NCI-H2196 treated with DMSO at 0.1 percent for 48 hours (cell line): ENCODE measurements around the gene ANKS3.
A peak's percentile ranks its signal among the peaks of the same experiment; 100 is the strongest.

Experiments used
- DNase-seq: peaks from one replicate; lab custom pipeline; 2025; ENCODE audit not compliant: unreplicated experiment; lab: John Stamatoyannopoulos, UW

Gene ANKS3

DNA sequence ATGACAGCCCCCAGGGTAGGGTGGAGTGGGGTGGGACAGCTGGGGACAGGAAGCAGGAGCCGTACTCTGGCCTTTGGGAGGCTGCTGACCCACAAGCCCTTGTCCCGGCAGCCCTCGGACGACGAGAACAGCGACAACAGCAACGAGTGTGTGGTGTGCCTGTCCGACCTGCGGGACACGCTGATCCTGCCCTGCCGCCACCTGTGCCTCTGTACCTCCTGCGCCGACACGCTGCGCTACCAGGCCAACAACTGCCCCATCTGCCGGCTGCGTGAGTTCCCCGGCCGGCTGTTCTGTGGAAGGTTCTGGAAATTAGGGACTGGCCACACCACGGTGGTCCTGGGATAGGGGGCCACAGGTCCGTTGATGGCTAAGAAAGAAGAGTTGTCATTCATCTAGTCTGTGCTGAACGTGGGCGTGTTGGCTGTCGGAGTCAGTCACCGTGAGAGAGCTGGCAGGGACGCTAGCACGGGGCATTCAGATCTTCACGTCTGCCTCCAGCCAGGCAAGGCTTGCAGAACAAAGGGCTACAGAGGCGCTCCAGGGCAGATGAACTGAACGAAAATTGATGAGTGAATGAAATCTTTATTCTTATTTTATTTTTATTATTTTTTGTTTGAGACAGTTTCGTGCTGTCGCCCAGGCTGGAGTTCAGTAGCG, 60.6 kb downstream of the ANKS3 start:
- no peak for DNase-seq

DNA sequence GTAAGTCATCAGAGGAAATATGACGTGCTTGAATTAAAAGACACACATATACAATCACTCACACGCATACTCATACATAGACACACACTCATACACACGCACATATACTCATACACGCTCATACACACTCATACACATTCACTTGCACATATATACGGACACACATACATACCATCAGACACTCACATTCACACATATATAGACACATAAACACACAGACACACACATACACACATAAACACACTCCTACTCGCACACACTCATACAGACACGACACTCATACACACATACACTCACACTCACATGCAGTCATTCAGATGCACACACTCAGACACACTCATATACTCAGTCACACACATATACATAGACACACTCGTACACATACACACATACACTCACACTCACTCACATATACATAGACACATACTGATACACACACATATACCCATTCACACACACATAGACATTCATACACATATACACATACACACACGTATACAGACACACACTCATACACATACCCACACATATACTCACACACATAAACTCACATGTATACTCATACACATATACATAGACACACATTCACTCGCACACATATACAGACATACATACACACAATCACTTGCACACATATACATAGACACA, 65.6 kb downstream of the ANKS3 start:
- no peak for DNase-seq

DNA sequence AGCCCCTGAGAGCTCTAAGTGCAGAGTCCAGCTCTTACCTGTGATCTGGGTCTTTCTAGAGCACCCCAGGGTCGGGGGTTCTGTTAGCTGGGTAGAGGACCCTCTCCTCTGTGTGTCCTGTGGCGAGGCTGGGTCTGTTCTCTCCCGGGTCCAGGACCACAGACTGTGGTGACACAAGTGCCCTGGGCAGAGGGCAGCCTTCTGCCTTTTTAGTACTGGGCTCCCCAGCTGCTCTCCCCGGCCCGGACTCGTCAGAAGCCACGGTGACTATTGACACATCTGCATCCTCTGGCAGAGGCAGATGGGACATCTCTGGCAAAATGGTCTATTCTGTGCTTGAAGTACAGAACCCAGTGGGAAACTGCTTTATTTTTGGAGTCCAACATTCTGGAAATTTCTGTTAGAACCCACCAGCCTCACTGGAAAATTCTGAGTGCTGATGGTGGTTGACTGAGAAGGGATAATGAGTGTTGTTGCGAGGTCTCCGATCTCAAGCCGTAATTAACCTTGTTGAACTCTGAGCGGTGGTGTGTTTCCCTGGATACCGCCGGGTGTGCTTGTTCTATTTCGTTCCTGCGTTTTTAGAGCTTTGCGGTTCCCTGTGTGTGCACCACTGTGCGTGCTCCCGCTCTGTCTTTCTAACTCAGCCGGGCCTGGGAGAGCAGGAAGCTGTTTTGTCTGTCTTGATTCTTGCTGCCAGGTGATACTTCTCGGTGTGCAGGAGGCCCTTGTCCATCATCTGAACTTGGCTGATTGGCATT, 66.7 kb downstream of the ANKS3 start:
- no peak for DNase-seq

DNA sequence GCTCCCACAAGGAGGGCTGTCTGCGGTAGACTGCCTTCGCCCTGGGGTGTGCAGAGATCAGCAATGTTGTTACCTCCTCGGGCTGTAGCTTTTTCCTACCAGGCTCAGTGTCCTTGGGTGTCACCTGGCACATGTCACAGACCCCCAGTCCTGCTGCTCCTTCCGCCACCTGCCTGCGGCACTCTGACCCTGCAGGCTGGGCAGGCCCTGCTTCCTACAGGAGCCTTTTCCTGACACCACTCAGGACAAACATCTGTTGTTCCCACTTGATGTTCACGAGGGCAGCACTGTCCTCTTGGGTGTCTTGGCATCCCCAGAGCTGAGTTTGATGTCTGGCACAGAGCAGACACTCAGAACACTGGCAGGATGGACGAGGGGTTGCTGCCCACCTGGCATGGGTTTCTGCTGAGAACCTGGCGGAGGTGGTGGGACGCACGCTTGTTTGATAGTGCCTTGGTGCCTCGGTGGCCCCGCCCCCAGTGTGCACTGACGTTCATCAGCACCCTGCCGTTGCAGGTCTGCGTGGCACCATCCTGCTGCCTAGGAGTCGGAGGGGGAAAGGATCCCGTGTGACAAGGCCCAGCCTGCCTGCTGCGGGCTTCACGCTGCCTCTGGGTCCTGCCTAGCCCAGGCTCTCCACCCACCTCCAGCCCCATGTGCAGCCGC, 67.4 kb downstream of the ANKS3 start:
- DNase-seq, result no peak

DNA sequence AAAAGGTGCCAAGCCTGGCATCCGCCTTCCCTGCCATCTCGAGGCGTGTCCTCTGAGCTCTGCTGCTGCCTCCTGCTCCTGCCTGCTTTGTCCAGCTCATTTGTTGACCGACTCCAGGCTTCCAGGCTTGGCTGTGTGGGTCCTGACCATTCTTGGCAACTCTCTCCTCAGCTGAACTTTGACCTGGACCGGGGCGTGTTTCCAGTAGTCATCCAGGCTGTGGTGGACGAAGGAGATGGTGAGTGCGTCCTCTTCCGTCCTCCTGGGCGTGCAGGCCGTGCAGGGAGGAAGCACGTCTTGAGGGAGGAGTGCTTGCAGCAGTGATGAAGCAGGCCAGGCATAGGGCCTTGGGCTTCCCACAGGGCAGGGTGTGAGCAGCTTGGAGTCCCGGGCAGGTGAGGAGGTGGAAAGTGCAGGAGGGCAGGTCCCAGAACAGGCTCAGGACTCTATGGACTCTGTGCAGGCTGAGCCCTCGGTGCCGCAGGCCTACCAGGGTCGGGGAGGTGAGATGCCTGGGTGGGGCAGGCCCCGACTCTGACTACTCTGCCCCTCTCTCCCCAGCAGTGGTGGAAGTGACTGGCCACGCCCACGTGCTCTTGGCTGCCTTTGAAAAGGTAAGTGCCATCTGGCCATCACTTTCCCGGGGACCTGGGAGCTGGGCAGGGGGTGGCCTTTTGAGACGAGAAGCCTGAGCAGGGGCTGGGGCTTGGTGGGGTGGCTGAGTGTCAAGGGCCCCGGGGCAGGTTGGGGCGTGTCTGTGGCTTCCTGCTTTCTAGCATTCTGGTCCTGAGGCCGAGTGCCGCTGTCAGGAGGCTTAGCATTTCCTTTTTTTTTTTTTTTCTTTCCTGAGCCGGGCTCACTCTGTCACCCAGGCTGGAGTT, 69.3 kb downstream of the ANKS3 start:
- no peak for DNase-seq

DNA sequence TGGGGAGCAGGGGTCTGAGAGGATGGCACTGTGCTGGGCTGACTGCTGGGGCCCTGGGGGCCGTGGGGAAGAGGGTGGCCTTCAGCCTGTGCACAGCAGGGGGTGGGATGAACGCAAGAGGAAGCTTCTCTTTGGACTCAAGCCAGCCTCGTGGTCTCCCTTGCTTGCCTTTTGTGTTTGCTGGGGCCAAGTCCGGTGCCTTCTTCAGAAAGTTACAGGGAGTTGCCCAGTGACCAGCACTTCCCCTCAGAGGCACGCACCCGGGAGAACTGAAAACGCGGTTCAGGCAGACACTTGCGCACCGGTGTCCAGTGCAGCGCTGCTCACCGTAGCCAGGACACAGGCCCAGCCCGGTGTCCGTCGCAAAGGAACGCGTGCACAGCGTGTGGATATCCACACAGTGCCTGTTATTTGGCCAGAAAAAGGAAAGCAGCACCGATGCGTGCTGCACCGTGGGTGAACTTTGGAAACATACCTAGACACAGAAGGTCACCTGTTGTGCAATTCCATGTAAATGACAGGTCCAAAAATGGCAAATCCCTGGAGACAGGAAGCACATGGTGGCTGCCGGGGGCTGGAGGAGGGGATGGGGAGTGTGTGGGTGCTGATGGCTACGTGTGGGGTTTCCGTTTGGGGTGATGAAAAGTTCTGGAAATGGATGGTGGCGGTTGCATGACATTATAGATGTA, 70.2 kb downstream of the ANKS3 start:
- DNase-seq, result no peak

DNA sequence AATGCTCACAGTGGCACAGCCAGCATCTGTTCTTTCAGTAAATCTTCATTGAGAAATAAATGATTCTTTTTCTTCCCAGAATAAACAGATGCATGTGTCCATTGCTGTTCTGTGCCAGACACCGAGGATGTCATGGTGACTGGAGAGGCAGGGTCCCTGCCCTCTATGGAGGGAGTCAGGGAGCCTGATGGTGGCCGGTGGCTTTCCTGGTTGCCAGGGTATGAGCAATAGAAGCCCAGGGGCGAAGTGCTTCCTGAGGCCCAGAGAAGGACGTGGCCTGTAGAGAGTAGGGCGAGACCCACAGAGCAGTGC, 70.7 kb downstream of the ANKS3 start:
- DNase-seq, result no peak

DNA sequence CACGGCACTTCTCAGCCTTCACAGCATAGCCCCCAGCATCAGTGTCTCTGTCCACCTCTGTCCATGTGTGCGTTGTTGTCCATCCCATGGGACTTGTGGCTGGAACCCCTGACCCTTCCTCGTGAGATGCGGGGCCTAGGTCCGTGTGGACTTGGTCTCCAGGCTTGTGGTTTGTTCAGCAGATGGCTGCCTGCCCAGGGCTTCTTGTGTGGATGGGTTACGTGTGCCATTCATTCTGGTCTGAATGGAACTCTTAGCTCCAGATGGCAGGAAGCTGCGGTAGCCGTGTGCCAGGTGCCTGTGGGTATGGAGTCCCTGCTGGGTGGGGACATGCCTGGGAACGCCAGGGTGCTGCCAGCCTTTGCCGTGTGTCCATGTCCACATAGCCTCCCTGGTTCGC, 72.4 kb downstream of the ANKS3 start:
- DNase-seq, result peak; percentile 83

DNA sequence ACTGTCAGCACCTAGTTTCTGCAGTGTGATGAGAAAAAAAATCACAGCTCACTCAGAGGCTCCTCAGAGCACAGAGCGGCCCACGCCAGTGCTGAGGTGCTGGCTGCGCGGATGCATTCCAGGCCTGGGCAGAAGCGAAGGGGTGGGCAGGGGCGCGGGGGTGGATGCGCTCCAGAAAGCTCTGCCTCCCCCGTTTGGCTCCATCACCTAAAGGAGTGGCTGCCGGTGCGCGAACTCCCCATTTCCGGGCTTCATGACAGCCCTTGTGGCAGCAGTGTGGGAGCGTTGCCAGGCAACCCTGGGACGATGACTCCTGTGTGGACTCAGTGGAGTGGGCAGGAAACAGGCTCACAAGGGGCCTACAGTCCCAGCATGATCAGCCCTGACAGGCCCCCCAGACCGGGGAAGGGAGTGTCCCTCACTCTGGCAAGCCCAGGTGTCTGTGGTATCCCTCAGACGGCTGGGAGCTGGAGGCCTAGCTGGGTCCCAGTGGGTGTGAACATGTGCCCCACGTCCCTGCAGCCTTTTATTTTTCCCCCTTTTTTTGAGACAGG, 73.5 kb downstream of the ANKS3 start:
- DNase-seq, result peak; percentile 28

DNA sequence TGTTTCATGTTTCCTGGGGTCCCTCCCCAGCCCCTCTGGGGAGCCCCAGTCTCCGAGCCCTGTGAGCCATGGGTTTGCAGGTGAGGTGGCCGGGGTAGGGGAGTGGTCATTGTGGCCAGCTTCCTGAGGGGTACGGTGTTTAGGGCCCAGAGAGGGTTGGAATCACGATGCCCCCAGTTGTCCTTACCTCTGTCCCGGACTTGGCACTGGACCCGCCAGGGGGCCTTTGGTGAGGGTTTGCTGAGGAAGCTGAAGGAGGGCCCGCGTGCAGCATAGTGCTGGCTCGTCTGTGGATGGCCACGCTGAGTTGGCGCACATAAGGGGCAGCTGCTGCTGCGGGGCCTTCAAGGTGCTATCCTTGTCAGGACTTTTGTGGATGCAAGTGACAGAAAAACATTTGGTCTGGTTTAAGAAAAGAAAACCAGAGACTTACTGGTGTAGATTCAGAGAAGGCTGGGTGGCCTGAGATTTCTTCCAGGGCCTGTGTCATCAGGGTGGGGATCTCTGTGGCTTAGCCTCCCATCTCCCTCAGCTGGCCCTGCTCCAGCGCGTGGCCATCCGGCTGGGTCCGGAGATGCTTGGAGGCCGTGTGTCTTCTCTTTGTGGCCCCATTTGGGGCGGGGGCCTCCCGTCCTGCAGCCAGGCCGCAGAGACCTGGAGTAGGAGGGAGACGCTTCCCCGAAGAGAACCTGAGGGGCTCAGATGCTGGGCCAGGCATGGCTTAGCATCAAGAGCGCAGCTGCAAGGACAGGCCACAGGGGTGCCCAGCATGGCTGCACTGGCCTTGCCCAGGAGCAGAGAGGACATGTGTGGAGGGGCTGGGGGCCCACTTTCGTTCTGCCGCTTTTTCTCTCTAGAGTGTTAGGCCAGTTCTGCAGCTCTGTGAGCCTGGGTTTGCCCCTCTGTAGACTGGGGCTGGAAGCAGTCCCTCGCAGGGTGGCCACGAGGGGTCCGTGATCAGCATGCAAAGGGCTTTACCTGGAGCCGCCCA, 74.4 kb downstream of the ANKS3 start:
- no peak for DNase-seq

DNA sequence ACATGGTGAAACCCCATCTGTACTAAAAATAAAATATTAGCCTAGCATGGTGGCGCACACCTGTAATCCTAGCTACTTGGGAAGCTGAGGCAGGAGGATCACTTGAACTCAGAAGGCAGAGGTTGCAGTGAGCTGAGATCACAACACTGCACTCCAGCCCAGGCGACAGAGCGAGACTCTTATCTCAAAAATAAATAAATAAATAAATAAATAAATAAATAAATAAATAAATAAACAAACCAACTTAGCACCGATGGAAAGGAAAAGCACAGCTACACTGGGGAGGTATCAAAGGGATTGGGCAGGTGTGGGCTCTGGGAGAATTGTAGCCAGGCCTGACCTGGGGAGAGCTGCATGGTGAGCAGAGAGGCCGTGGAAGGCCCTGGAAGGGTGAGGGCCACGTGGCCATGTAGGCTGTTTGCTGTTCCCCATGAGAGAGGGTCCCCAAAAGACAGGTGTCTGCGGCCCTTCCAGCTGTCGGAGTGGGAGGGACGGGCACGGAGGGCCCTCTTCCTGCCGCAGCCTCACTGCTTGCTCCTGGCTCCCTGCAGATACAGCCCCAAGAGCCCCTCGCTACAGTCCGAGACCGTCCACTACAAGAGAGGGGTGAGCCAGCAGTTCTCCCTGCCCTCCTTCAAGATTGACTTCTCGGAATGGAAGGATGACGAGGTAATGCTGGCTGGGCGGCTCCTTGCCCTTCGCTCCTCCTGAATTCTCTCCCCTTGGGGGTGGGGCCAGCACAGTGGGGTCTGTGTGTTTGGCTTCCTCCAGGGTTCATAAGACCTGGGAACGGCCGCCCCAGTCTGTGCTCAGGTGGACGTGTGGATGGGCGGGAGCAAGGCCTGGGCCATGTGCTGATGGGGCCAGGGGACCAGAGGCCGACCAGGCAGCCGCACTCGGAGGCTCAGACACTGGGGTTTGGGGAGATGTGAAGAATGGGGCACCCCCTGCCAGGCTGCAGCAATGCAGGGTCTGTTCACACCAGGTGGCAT, 77.1 kb downstream of the ANKS3 start:
- no peak for DNase-seq

DNA sequence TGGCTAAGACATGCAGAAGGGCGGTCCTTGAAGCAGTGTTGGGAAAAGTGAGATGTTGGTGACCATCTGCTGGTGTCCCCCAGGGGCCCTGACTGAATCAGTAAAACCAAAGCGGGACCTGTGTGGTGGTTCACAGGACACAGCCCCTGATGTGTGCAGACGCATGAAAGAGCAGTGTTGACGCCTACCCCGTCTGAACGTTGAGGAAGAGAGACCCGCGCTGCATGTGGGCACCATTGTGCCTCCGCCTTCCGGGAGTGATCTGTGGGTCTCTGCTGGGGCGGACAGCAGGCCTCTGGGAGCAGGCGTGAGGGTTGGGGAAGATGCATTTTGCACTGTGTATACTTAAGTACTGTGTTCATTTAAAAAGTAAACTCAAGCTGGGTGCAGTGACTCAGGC, 77.8 kb downstream of the ANKS3 start:
- DNase-seq, result no peak

DNA sequence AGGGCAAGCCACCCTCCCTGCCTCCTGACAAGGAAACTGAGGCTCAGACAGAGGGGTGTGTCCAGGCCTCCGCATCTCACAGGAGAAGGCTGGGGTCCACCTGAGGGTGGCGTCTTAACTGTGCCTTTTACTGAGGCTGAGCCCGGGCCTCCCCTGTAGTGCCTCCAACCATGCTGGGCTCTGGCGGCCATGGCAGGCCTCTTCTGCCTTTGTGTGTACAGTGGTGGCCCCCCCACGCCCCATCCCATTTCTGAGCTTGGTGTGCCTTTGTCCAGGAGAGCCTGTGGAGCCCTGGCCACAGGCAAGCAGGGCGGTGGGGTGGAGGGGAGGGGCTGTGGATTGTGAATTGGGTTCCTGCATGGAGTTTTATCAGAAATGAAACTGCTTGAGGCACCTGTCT, 78.3 kb downstream of the ANKS3 start:
- no peak for DNase-seq

DNA sequence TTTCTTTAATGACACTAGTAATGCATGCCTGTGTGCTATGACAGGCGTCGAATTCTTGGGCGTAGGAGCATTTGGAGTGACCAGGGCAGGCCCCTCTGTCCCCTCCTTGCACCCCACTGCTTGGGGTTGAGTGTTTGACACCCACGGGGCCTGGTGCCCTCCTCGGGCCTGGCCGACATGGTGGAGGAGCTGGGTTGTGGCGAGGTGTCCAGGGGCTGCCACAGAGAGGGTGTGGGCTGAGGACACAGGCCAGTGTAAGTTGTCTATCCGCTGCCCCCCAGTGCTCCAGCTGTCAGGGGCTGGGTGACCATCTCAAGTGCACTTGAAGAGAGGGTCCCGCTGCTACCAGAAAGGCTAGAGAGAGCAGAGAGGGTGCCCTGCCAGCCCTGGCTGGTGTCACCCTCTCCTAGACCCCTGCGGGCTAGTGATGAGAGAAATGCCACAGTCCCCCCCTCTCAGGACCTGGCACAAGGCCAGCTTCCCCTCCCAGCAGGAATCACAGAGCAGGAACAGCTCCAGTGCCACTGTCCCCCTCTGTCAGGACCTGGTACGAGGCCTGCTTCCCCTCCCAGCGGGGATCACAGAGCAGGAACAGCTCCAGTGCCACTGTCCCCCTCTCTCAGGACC, 79.0 kb downstream of the ANKS3 start:
- no peak for DNase-seq

DNA sequence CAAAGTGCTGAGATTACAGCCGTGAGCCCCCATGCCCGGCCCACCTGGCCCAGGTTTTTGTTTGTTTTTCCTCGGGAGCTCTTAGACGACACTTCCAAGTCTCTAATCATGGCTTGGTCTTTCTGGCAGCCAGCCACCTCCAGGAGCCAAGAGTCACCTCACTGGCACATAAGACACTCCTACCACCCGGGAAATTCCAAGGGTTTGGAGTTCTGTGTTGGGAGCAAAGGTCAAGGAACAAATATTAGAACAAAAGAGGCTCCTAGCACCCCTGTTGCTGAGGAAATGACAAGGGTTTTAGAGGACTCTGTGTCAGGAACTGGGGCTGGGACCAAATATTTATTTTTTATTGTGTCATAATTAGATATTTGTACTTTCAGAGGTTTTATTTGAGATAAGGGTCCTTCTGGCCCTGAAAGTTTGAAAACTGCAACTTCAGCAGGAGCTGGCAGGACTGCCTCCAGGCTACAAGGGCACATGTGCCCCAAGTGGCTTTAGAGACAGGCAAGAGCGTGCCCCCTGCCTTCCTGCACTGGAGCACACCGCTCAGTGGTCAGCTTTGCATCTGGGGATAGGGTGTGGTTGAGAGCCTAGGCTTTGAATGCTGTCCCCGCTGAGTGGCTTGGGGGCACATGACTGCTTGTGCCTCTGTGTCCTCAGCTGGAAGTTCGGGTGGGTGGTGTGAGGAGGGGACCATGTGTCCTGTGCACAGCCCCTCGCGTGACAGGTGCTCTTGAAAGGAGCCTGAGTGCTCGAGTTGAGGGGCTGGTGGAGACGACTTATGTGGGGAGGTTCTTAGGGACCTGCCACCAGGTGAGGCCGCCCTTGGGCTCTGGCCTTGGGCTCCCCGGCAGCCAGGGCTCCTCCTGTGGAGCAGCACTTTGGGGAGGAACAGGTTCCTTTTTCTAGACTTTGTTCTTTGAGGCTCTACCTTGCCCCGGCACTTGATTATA, 79.8 kb downstream of the ANKS3 start:
- no peak for DNase-seq

DNA sequence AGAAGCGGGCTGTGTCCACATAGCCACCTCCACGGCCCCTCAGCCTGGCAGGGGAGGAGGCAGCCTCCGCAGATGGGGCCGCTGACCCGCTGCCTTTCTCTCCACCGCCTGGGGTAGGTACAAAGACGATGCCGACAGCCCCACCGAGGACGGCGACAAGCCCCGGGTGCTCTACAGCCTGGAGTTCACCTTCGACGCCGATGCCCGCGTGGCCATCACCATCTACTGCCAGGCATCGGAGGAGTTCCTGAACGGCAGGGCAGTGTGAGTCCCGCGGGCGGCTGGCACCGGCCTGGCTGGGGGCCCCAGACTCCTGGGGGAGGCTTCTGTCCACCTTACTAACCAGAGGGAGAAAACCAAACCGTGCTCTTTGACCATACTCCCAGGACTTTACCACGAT, 81.5 kb downstream of the ANKS3 start:
- DNase-seq, result no peak
